ENCODE data around the gene OLFM3. TPM values are rescaled to one million over a fixed set of nuclear protein-coding genes. Genes with fewer than 3 reads are reported as not detected.

Gene OLFM3
- total and polyA plus RNA-seq, 8 donors, result 0.16 to 0.20 TPM; not detected in 6

GRCh38 chr1:101835988-101836387 is 160.7 kb downstream of the OLFM3 start:
- WGBS, 2 donors, result 25 to 37% methylated on average over 2 of the region's 2 CpGs

DNA sequence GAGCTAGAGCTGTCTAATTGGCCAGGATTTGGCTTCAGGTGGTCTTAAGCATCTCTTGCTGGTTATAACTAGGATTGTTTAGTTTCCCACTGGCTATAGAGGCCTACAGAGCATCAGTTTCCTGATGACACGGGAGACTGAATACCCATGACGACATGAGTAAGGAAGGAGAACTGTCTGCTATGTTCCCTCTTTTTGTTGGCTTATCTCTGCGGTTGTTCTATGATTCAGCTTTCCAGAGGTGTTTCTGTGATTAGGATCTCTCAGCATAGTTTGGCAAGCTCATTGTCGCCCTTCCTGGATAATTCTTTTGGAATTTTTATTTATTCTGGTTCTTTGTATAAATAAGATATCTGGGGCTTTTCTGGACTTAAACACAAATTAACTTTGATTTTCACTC is 163.4 kb downstream of the OLFM3 start:
- Histone ChIP-seq H3K9me3 (no peaks in the 10 kb centered on the region), H3K36me3 (no peaks in the 10 kb centered on the region), H3K27me3 (no peaks in the 10 kb centered on the region), H3K4me3 (no peak overlapping the region), H3K27ac (no peak overlapping the region), H3K4me1 (no peaks in the 10 kb centered on the region)
- no peak for DNase-seq
- no peak for FAIRE-seq
- WGBS, 2 donors, result 46 to 57% methylated on average over 4 of the region's 4 CpGs
- no peak for TF ChIP-seq CTCF (IDR thresholded peaks at IDR 0.05)
- intact Hi-C loops (cut with DNase I), result no loop called here
- no peak for ATAC-seq

More at GRCh38 chr1:101835988-101836387, 160.7 kb downstream of the OLFM3 start:
- Histone ChIP-seq H3K36me3 (no peaks in the 10 kb centered on the region), H3K4me1 (no peaks in the 10 kb centered on the region), H3K9me3 (no peaks in the 10 kb centered on the region), H3K4me3 (no peak overlapping the region), H3K27me3 (no peaks in the 10 kb centered on the region), H3K27ac (no peak overlapping the region)
- DNase-seq (no peak), FAIRE-seq (no peak), ATAC-seq (no peak)
- TF ChIP-seq CTCF (IDR thresholded peaks at IDR 0.05), result no peak
- intact Hi-C loops (cut with DNase I), result no loop called here

GRCh38 chr1:101826416-101826815 is 170.3 kb downstream of the OLFM3 start:
- no peak for DNase-seq
- no peaks in the 10 kb centered on the region for H3K36me3 ChIP-seq
- no peak overlapping the region for H3K4me3 ChIP-seq
- no peaks in the 10 kb centered on the region for H3K27me3 ChIP-seq
- H3K4me1 ChIP-seq, result no peaks in the 10 kb centered on the region
- no peak for ATAC-seq
- intact Hi-C loops (cut with DNase I), result no loop called here
- no peak overlapping the region for H3K27ac ChIP-seq
- no peaks in the 10 kb centered on the region for H3K9me3 ChIP-seq
- no peak for FAIRE-seq
- TF ChIP-seq CTCF (IDR thresholded peaks at IDR 0.05), result no peak

DNA sequence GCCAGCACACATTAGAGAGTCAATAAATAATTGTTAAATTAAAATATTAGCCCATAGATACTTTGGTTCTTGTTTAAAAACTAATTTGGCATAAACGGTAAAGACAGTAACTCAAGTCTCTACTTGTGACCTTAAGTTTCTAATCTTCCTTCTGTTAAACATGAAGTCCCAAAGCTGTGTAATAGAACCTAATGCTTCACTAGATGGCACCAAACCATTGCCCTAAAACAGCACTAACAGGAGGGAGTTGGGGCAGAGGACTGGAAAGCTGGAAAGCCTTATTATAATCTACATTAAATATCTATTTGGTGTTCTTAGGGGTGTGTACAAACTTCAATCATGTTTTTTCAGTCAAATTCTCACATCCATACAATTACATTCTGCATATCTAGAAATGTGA is 176.7 kb downstream of the OLFM3 start:
- intact Hi-C loops (cut with DNase I), result no loop called here
- no peaks in the 10 kb centered on the region for H3K27me3 ChIP-seq
- FAIRE-seq, result no peak
- ATAC-seq, result peak in 3 of 4 donors; percentile 75 to 80 (median 75)
- peak in 3 of 4 donors; percentile 9 to 30 (median 19) for TF ChIP-seq CTCF (IDR thresholded peaks at IDR 0.05)
- no peak overlapping the region for H3K27ac ChIP-seq
- WGBS, 2 donors, result 13 to 14% methylated on average over 1 of the region's 1 CpG
- no peak overlapping the region for H3K4me3 ChIP-seq
- no peaks in the 10 kb centered on the region for H3K36me3 ChIP-seq
- H3K9me3 ChIP-seq, result no peaks in the 10 kb centered on the region
- no peaks in the 10 kb centered on the region for H3K4me1 ChIP-seq
- peak in 2 of 6 donors; percentile 2 to 9 for DNase-seq

- intact Hi-C loops (cut with DNase I), result no loop called here
- no peak for DNase-seq
- Histone ChIP-seq H3K27ac (no peak overlapping the region), H3K4me1 (no peaks in the 10 kb centered on the region), H3K27me3 (no peaks in the 10 kb centered on the region), H3K4me3 (no peak overlapping the region), H3K9me3 (no peaks in the 10 kb centered on the region), H3K36me3 (no peaks in the 10 kb centered on the region)
- no peak for FAIRE-seq
- TF ChIP-seq CTCF (IDR thresholded peaks at IDR 0.05), result no peak
- ATAC-seq, result no peak
- 53 to 66% methylated on average over 1 of the region's 1 CpG for WGBS, 2 donors
Observed at GRCh38 chr1:101816262-101816661, 180.5 kb downstream of the OLFM3 start.

All from pancreas (tissue), 10 donors.